Hepatocyte (in vitro differentiated cells): ENCODE data around the gene IL31RA. TPM values are rescaled to one million over a fixed set of nuclear protein-coding genes. Genes with fewer than 3 reads are reported as not detected.

Source experiments
- DNase-seq: peaks from one replicate; pipeline ENCODE4 v3.0.0-alpha.2; 2016; ENCODE audit warnings: low spot score
- H2AFZ ChIP-seq: fragments of 200-600 bp; sonication (generic); 2 replicates; pipeline ENCODE4 v1.6.0; 2016; ENCODE audit warnings: antibody characterized with exemption, mild to moderate bottlenecking
- H3K27ac ChIP-seq: fragments of 200-600 bp; sonication (generic); 2 replicates; pipeline ENCODE4 v1.5.1; 2016; ENCODE audit warnings: mild to moderate bottlenecking
- H3K27me3 ChIP-seq: fragments of 200-600 bp; sonication (generic); 2 replicates; pipeline ENCODE4 v1.6.1; 2016
- H3K36me3 ChIP-seq: fragments of 200-600 bp; sonication (generic); replicated peaks from 2 replicates; pipeline ENCODE4 v1.5.1; 2016; ENCODE audit warnings: low read depth; ENCODE audit not compliant: insufficient read depth
- H3K4me1 ChIP-seq: fragments of 200-600 bp; sonication (generic); 2 replicates; pipeline ENCODE4 v1.5.1; 2016; ENCODE audit warnings: mild to moderate bottlenecking, moderate library complexity; ENCODE audit not compliant: insufficient read depth
- H3K4me2 ChIP-seq: fragments of 200-600 bp; sonication (generic); 2 replicates; pipeline ENCODE4 v1.6.0; 2016
- H3K4me3 ChIP-seq: fragments of 200-600 bp; sonication (generic); 2 replicates; pipeline ENCODE4 v1.5.1; 2016; ENCODE audit warnings: mild to moderate bottlenecking
- H3K79me2 ChIP-seq: fragments of 200-600 bp; sonication (generic); 2 replicates; pipeline ENCODE4 v1.6.0; 2017; ENCODE audit warnings: mild to moderate bottlenecking
- H3K9me2 ChIP-seq: fragments of 200-600 bp; sonication (generic); replicated peaks from 2 replicates; pipeline ENCODE4 v1.6.0; 2017; ENCODE audit warnings: mild to moderate bottlenecking; ENCODE audit not compliant: insufficient read depth
- H3K9me3 ChIP-seq: fragments of 200-600 bp; sonication (generic); 2 replicates; pipeline ENCODE4 v1.5.1; 2016; ENCODE audit warnings: low read depth, mild to moderate bottlenecking
- H4K20me1 ChIP-seq: fragments of 200-600 bp; sonication (generic); 2 replicates; pipeline ENCODE4 v1.6.0; 2016; ENCODE audit warnings: mild to moderate bottlenecking; ENCODE audit not compliant: insufficient read depth, poor library complexity, severe bottlenecking
- EZH2 ChIP-seq: fragments of 200-600 bp; sonication (generic); IDR thresholded peaks from 2 replicates; pipeline ENCODE4 v1.6.1; 2016; ENCODE audit warnings: antibody characterized with exemption, mild to moderate bottlenecking, borderline replicate concordance
- EZH2phosphoT487 ChIP-seq: fragments of 200-600 bp; sonication (generic); IDR thresholded peaks from one replicate; pipeline ENCODE4 v1.6.1; 2018; ENCODE audit warnings: antibody characterized with exemption, mild to moderate bottlenecking, low read depth, moderate library complexity; ENCODE audit not compliant: unreplicated experiment, severe bottlenecking
- WGBS: methylation state at CpG from one replicate; pipeline ENCODE4 v1.1.6; 2016; ENCODE audit warnings: low lambda C conversion rate; ENCODE audit errors: missing lambda C conversion rate; 5-methylcytosine and 5-hydroxymethylcytosine counted together
- polyA plus RNA-seq: library from polyadenylated mRNA; unstranded; fragments of >200 nt; fragmentation: Nextera tagmentation; extraction: Ambion mirVana; gene quantifications from 2 replicates; pipeline ENCODE4 v1.2.1, GENCODE V29; 2016
- total RNA-seq: library from RNA; depleted of rRNA; stranded (reverse); fragments of >200 nt; gene quantifications from 2 replicates; pipeline ENCODE4 v1.2.3, GENCODE V29; 2014
- TF ChIP-seq, protein P1 (sequence below): fragments of 200-600 bp; sonication (generic); IDR thresholded peaks from 2 replicates; pipeline ENCODE4 v1.5.1; 2016; ENCODE audit warnings: antibody characterized with exemption, mild to moderate bottlenecking; ENCODE audit not compliant: poor library complexity

IL31RA gene
- total and polyA plus RNA-seq, 2 experiments from 2014 or later: 0.53 to 0.93 TPM

DNA sequence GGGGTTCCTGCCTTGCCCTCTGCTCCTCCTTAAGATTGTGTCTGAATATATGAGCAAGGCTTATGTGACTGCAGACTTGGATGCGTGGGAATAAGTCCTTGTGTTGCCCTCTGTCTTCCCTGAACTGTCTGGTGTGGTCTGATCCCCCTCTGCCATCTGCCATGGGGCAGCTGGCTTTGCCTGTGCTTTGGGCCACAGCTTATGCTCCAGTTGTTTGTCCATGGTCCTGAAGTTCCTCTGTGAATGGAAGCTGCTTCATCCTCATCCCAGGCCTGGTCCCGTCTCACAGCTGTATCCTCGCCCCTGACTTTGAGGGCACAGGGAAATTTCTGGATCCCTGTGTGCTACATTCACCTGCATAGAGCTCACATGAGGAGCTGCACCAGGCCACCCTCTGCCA lies 14.7 kb downstream of the IL31RA start:
- Histone ChIP-seq H3K9me3 (no peaks in the 10 kb centered on the region), H3K4me3 (no peak overlapping the region), H3K27ac (no peak overlapping the region), H3K79me2 (no peaks in the 10 kb centered on the region), H3K9me2 (no peaks in the 10 kb centered on the region), H3K36me3 (no peaks in the 10 kb centered on the region), H3K4me2 (no peak overlapping the region), H3K27me3 (no peaks in the 10 kb centered on the region), H2AFZ (no peak overlapping the region), H3K4me1 (no peaks in the 10 kb centered on the region), H4K20me1 (no peaks in the 10 kb centered on the region)
- DNase-seq: peak; percentile 11
- WGBS: 91% methylated on average over 3 of the region's 3 CpGs
- TF ChIP-seq, protein P1, sequence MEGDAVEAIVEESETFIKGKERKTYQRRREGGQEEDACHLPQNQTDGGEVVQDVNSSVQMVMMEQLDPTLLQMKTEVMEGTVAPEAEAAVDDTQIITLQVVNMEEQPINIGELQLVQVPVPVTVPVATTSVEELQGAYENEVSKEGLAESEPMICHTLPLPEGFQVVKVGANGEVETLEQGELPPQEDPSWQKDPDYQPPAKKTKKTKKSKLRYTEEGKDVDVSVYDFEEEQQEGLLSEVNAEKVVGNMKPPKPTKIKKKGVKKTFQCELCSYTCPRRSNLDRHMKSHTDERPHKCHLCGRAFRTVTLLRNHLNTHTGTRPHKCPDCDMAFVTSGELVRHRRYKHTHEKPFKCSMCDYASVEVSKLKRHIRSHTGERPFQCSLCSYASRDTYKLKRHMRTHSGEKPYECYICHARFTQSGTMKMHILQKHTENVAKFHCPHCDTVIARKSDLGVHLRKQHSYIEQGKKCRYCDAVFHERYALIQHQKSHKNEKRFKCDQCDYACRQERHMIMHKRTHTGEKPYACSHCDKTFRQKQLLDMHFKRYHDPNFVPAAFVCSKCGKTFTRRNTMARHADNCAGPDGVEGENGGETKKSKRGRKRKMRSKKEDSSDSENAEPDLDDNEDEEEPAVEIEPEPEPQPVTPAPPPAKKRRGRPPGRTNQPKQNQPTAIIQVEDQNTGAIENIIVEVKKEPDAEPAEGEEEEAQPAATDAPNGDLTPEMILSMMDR: no peak
- no peak for TF ChIP-seq EZH2phosphoT487
- no peak for TF ChIP-seq EZH2

DNA sequence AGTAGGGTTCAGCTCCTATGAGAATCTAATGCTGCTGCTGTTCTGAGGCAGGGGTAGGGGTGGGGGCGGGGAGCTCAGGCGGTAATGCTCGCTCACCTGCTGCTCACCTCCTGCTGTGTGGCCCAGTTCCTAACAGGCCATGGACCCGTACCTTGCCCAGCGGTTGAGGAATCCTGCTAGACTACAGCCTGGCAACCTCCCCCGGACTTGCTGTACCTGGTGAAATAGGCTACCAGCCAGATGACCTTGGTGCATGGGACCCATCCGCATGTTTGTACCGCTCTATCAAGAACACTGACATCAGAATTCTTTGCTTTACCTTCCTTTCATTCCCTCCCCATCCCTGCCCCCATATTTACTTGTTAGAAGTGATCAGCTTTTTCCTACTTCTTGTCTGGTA lies 15.3 kb downstream of the IL31RA start:
- Histone ChIP-seq H3K4me3 (no peak overlapping the region), H3K79me2 (no peaks in the 10 kb centered on the region), H3K27ac (no peak overlapping the region), H3K9me3 (no peaks in the 10 kb centered on the region), H3K27me3 (no peaks in the 10 kb centered on the region), H3K4me1 (no peaks in the 10 kb centered on the region), H2AFZ (no peak overlapping the region), H3K36me3 (no peaks in the 10 kb centered on the region), H4K20me1 (no peaks in the 10 kb centered on the region), H3K4me2 (no peak overlapping the region), H3K9me2 (no peaks in the 10 kb centered on the region)
- DNase-seq: no peak
- 93% methylated on average over 8 of the region's 8 CpGs for WGBS
- TF ChIP-seq, protein P1: no peak

DNA sequence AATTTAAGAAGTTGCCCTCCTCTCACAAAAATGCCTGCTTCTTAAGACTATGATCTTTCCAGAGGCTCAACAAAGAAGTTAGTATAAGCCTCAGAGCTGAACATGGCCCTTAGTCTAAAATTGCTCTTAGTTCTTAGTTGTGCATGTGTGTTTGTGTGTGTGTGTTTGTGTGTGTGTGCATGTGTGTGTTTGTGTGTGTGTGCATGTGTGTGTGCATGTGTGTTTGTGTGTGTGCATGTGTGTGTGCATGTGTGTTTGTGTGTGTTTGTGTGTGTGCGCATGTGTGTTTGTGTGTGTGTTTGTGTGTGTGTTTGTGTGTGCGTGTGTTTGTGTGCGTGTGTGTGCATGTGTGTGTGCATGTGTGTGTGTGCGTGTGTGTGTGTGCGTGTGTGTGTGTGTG lies 15.8 kb downstream of the IL31RA start:
- H3K27me3 ChIP-seq: no peaks in the 10 kb centered on the region
- H2AFZ ChIP-seq: no peak overlapping the region
- TF ChIP-seq EZH2: no peak
- TF ChIP-seq, protein P1: no peak
- no peak overlapping the region for H3K4me2 ChIP-seq
- no peaks in the 10 kb centered on the region for H3K36me3 ChIP-seq
- H4K20me1 ChIP-seq: no peaks in the 10 kb centered on the region
- no peaks in the 10 kb centered on the region for H3K9me2 ChIP-seq
- DNase-seq: no peak
- H3K79me2 ChIP-seq: no peaks in the 10 kb centered on the region
- H3K4me3 ChIP-seq: no peak overlapping the region
- H3K27ac ChIP-seq: no peak overlapping the region
- no peaks in the 10 kb centered on the region for H3K4me1 ChIP-seq
- 42% methylated on average over 2 of the region's 5 CpGs for WGBS
- H3K9me3 ChIP-seq: no peaks in the 10 kb centered on the region

DNA sequence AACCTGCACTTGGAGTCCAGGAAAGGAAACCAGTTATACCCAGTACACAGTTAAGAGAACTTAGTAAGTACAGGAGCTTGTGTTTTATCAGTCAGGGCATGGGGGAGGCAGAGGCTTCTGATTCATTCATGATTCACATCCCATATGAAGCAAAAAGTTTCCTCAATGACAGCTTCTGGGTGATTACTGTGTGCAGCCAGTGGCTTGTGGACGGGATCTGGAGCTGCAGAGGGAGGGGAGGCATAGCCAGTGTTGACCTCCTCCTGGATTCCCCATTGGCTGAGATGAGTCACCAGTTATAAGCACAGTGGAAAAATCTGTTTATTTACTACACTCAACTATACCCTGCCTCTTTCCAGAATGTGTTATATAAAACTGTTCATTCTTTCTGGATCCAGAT lies 17.7 kb downstream of the IL31RA start:
- WGBS: 18% methylated on average over 1 of the region's 1 CpG
- Histone ChIP-seq H4K20me1 (no peaks in the 10 kb centered on the region), H3K4me3 (no peak overlapping the region), H3K36me3 (no peaks in the 10 kb centered on the region), H2AFZ (no peak overlapping the region), H3K9me3 (no peaks in the 10 kb centered on the region), H3K4me2 (peak overlapping the region; percentile 20), H3K79me2 (no peaks in the 10 kb centered on the region), H3K9me2 (no peaks in the 10 kb centered on the region), H3K4me1 (no peaks in the 10 kb centered on the region), H3K27me3 (no peaks in the 10 kb centered on the region), H3K27ac (peak overlapping the region; percentile 24)
- TF ChIP-seq EZH2phosphoT487 (no peak), EZH2 (no peak)
- TF ChIP-seq, protein P1: no peak
- DNase-seq: peak; percentile 76
